Measurements from ENCODE around the gene DLGAP1. TPM values are rescaled to one million over a fixed set of nuclear protein-coding genes. Genes with fewer than 3 reads are reported as not detected.

The DLGAP1 gene
- total and polyA plus RNA-seq, 10 of the 15 experiments (the other 5 are each of a cell fraction or from before 2014, with no cell fraction given): 0.23 to 27.6 (median 1.9) TPM

DNA sequence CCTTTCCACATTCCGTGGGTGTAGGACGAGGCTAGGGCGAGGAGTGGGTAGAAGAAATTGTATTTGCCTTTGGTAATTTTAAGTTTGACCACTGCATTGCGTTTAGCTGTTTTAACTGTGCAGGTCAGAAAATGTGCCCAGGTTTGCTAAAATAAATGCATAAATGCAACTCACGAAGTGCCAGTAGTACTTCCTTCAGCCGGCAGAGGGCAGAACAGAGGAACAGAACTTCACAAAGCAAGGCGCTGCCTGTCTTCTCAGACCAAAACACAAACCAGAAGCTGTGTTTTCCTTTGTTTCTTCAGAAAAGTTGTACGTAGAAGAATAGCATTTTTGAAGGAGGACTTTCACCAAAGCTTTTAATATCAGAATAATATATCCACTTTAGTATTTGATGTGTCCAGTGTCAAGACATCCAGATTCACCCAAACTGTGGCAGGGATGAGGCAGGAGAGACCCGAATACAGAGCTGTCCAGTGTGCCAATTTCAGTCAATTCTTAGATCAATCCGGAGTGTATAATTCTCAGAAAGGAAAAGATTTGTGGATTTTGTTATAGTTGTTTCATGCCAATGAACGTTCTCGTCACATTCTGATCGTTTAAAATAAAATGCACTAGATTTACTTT, 348.6 kb downstream of the DLGAP1 start:
- Histone ChIP-seq H3K27me3 (replicated peaks in 1 of 2; ENCODE audit: control insufficient read depth in 2 of 2, insufficient read depth in 2 of 2, low read length in 1 of 2) (no peaks in the 10 kb centered on the region), H3K9me3 (replicated peaks; ENCODE audit: control insufficient read depth, insufficient read depth, low read length) (no peaks in the 10 kb centered on the region), H3K27ac (ENCODE audit: control insufficient read depth, insufficient read depth) (no peak overlapping the region), H3K4me3 (no peak overlapping the region), H3K79me2 (ENCODE audit: control insufficient read depth, insufficient read depth, low read length) (no peaks in the 10 kb centered on the region), H4K20me1 (ENCODE audit: control insufficient read depth, insufficient read depth) (no peaks in the 10 kb centered on the region), H3K36me3 (ENCODE audit: control insufficient read depth in 2 of 2, insufficient read depth in 2 of 2, low read length in 1 of 2) (no peaks in the 10 kb centered on the region; a peak in 1 of 4 replicates), H3K4me1 (ENCODE audit: control insufficient read depth, insufficient read depth, low read length) (no peaks in the 10 kb centered on the region), H3K9ac (ENCODE audit: control insufficient read depth, insufficient read depth, low read length) (no peak overlapping the region), H3K4me2 (ENCODE audit: control insufficient read depth, insufficient read depth) (no peak overlapping the region), H2AFZ (ENCODE audit: control insufficient read depth, low read depth, low read length) (no peak overlapping the region)
- TF ChIP-seq, protein P1, sequence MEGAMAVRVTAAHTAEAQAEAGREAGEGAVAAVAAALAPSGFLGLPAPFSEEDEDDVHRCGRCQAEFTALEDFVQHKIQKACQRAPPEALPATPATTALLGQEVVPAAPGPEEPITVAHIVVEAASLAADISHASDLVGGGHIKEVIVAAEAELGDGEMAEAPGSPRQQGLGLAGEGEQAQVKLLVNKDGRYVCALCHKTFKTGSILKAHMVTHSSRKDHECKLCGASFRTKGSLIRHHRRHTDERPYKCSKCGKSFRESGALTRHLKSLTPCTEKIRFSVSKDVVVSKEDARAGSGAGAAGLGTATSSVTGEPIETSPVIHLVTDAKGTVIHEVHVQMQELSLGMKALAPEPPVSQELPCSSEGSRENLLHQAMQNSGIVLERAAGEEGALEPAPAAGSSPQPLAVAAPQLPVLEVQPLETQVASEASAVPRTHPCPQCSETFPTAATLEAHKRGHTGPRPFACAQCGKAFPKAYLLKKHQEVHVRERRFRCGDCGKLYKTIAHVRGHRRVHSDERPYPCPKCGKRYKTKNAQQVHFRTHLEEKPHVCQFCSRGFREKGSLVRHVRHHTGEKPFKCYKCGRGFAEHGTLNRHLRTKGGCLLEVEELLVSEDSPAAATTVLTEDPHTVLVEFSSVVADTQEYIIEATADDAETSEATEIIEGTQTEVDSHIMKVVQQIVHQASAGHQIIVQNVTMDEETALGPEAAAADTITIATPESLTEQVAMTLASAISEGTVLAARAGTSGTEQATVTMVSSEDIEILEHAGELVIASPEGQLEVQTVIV (IDR thresholded peaks at IDR 0.05; ENCODE audit: borderline replicate concordance, partially characterized antibody): no peak
- peak; percentile 69 for TF ChIP-seq RAD21 (IDR thresholded peaks at IDR 0.05; ENCODE audit: insufficient read depth, low read depth, low read length)
- peak; percentile 53 to 79 (median 73); a peak in 5 of 6 replicates for TF ChIP-seq CTCF (IDR thresholded peaks at IDR 0.05 in 2 of 3, conservative IDR thresholded peaks at IDR 0.05 in 1 of 3; ENCODE audit: control insufficient read depth in 2 of 3, extremely low read depth in 1 of 3, insufficient read depth in 1 of 3, low read depth in 3 of 3, low read length in 3 of 3)
- peak; percentile 65 for TF ChIP-seq SMC3 (IDR thresholded peaks at IDR 0.05; ENCODE audit: borderline replicate concordance, low read length)
- no peak for TF ChIP-seq ASH2L (IDR thresholded peaks at IDR 0.05; ENCODE audit: borderline replicate concordance, low read depth)
- in situ Hi-C loops (cut with MboI): loop anchor here (10.0 kb wide), 1 partner anchor 948 kb away; no protein-coding TSS in a partner anchor
- DNase-seq (ENCODE audit: low read depth, low spot score): no peak
- ChIA-PET SMC1A (ENCODE audit: uncharacterized antibody, unreplicated experiment) (interaction anchor here (0.7 to 4.2 kb wide), 38 partner anchors 8 to 951 kb away, joined by 3 to 34 read pairs (median 4); no protein-coding TSS in a partner anchor), CTCF (interaction anchor here (0.8 to 4.4 kb wide), 35 partner anchors 9 to 954 kb away, joined by 3 to 45 read pairs (median 4); no protein-coding TSS in a partner anchor), RAD21 (ENCODE audit: unreplicated experiment) (interaction anchor here (0.6 to 3.9 kb wide), 21 partner anchors 14 to 951 kb away, joined by 3 to 25 read pairs (median 4); no protein-coding TSS in a partner anchor), POLR2A (interaction anchor here (0.6 to 1.9 kb wide), 5 partner anchors 10 to 155 kb away, joined by 3 to 10 read pairs (median 3); no protein-coding TSS in a partner anchor)
- peak; percentile 70 for ATAC-seq
- intact Hi-C loops (cut with micrococcal nuclease; ENCODE audit: unreplicated experiment): loop anchor here (2.0 to 10.0 kb wide), 3 partner anchors 288 to 950 kb away; no protein-coding TSS in a partner anchor
- FAIRE-seq: peak; percentile 80
- WGBS (ENCODE audit: insufficient coverage, insufficient replicate concordance, low lambda C conversion rate, missing lambda C conversion rate): 29% methylated on average over 13 of the region's 13 CpGs
- BruUV-seq (replicated peaks): no TSS peak
